CD4-positive, alpha-beta T cell treated with Interleukin-10 for 1 hour (primary cell): Measurements from ENCODE around the gene OR5V1.
"Not testable (repeated sequence)": the region's sequence is repeated elsewhere in the genome, so short reads cannot be mapped to it uniquely, and the experiment has no call there.

Experiments
- DNase-seq: peaks from one replicate; pipeline ENCODE4 v3.0.0-alpha.2; 2020

OR5V1 gene

DNA sequence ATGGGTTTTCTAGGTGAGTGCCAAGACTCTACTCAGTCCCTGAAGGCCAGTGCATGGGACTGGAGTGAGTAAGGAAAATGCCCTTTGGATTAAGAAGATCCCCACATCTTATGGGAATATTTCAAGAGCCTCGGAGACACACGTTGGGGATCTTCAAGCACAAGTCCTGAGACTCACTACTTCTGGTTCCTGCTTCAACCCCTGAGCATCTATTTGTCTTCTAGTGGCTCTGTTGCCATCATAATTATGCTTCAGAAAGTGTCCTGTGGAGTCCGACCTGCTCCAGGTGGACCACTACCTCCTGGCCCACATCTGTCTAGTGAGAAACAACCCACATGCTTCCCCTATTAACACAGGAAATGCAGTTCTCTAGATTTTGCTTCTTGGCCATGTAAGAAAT, at the start of gene OR5V1:
Gene OR5V1 (minus strand): TSS at position 101 of the 400 bp plus-strand sequence. CDS start 12,670 bp downstream, outside the sequence.
- no peak for DNase-seq

DNA sequence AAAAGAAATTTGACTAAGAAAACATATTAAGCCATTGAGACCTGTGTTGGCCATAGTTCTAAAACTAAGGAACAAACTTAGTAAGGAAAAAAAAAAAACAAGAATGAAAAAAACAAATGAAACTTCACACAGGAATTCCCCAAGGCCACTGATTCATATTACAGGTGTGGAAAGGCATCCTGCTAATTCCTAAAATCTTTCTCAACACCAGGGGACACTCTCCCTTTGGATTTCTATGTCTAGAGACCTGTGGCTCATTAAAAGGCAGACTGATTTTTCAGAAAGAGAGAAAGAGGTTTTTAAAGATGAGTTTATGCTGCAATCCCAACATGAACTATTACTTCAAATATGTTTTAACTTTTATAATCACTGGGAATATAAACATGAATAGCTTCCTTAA, 45.9 kb upstream of the OR5V1 start, which contains the start of gene OR12D1:
Gene OR12D1 (plus strand): TSS at position 341 of the 400 bp plus-strand sequence.
- DNase-seq, result no peak

DNA sequence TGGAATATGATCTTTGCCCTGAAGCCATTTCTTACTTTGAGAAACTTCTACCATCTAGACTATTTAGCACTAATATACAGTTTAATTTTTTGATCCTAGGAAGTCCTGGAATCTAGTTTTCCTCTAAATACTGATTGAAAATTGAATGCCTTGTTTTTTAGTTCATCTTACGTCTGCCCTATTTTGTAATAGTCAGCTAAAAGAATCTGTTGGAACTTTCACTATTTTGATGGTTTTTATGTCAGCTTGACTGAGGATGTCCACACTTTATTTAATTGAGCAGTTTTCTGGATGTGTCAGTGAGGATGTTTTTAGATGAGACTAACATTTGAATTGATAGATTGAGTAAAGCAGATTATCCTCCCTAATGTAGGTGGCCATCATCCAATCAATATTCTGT, 35.1 kb upstream of the OR5V1 start:
- DNase-seq, result no peak

DNA sequence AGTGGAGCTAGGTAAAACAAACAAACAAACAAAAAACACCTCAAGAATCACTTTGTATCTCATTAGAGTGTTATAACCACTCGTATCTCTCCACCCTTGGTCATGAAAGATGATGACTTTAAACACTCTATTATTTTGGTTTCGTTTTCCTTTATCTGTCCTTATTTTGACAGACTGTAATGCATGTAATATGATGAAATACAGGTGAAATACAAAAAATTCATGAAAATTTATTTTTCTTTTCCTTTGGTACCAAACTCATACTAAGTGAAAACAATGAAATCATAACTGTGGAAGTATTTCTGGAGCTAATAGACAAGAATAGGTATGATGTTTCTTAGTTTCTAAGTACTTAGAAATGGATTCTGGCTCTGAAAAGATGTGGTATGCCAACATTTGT, 30.9 kb upstream of the OR5V1 start:
- no peak for DNase-seq

DNA sequence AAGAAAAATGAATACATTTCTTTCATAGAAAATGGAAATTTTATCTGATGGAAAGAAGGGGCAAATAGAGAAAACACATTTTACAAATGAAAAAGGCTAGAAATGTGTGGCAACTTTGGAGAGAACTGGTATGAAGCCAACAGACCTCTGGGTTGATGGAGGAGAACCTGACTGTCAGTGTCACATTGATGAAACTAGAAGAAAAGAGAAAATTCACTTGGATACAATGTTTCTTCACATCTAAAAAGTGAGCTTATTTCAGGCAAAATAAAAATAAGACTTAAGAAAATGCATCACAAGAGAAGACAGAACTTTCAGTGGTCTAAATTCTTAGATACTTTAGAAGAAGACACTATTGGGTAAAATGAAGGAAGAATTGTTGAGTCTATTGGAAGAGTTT, 26.7 kb upstream of the OR5V1 start, which contains the start of gene OR12D2:
Gene OR12D2 (plus strand): TSS at position 301 of the 400 bp plus-strand sequence. CDS start 1,069 bp downstream, outside the sequence.
- no peak for DNase-seq

DNA sequence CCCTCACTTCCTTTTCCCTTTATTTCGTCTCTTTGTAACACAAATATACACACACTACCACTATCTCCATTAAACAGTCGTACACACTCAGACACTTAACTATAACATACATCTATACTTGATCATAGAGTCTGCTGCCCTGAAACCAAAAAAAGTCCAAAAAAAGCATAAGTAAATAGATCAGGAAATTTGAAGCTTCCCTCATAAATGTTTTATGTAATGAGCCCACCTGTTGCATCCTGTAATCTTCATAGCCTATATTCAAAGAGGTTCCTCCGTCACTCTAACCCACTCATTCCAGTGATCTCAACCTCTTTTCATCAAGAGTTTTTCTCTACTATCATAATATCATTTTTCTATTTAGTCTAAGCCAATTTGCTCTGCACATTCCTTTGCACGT, 19.9 kb upstream of the OR5V1 start:
- DNase-seq, result no peak

DNA sequence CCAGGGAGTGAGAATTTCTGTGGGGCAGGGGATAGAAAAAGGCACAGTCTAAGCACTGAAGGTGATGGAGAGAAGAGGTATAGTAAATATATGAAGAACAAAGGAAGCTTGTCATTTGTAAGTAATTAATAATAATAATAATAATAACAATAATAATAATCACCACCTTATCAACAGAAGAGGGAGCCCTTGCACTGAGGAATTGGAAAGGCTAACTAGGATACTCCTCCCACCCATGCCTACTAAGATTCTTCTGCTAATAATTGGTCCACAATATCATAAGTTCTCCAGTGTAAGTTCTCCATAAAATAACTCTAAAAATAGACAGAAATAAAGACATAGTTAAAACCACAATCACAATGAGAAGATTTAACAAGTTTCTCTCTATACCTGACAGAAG, 7.3 kb upstream of the OR5V1 start:
- no peak for DNase-seq

DNA sequence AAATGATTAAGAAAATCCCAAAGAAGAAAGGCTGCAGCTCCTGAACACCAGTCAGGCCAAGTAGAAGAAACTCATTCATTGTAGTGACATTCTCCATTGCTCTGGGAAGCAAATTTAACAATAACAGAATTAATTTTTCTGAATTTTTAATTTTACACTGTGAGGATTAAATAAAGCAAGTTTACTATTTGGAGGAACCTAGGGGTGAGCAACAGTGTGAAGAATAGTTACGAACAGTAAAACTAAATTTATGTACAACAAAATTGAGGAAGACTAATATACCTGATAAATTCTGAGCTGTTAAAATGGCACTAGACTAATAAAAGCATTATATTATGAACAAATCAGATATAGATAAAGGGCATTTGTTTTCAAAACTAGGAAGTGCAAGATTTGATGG, 6.5 kb upstream of the OR5V1 start, which contains the start of gene OR12D3:
Gene OR12D3 (minus strand): TSS at position 101 of the 400 bp plus-strand sequence. CDS start 4 bp downstream, at position 97.
- no peak for DNase-seq

DNA sequence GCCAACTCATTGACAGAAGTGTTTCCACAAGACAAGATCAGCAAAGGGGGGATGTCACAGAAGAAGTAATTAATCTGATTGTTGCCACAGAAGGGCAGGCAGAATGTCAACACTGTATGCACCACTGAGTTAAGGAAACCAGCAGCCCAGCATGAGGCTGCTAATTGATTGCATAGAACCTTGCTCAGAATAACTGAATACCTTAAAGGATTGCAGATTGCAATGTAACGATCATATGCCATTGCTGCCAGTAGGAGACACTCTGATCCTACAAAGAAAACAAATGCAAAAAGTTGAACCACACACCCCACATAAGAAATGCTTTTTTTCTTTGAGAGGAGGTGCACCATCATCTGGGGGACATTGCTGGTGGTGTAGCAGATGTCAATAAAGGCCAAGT, 13.1 kb downstream of the OR5V1 start:
- no peak for DNase-seq

DNA sequence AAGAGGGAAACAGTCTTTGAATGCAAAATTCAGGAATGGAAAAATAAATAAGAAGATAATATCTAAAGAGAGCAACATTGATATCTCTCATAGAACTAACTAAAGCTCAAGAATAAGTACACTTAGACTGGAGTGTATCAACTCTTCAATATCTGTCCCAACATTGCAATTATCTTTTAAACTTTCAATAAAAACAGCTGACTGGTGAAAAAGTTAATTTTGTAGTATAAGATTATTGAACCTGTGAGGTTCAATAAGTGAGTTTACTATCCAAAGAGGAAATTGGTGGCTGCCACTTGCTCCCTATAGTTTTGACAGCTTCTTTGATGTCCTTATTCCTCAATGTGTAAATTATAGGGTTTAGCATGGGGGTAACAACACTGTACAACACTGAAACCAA, 13.7 kb downstream of the OR5V1 start:
- no peak for DNase-seq

DNA sequence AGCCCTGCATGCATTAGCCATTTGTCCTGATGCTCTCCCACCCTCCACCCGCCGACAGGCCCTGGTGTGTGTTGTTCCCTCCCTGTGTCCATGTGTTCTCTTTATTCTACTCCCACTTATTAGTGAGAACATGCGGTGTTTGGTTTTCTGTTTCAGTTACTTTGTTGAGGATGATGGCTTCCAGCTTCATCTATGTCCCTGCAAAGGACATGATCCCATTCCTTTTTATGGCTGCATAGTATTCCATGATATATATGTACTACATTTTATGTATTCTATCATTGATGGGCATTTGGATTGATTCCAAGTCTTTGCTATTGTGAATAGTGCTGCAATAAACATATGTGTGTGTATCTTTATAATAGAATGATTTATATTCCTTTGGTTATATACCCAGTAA, 19.3 kb downstream of the OR5V1 start:
- not testable (repeated sequence) for DNase-seq

DNA sequence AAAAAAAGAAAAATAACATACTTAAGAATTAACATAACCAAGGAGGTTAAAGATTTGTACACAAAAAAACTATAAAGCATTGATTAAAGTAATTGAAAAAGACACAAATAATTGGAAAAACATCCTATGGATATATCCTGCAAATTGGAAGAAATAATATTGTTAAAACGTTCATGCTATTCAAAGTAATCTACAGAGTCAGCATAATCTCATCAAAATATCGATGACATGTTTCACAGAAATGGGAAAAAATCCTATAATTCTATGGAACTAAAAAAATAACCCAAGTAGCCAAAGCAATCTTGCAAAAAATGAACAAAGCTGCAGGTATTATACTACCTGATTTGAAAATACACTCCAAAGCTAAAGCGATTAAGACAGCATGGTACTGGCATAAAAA, 23.3 kb downstream of the OR5V1 start:
- no peak for DNase-seq

DNA sequence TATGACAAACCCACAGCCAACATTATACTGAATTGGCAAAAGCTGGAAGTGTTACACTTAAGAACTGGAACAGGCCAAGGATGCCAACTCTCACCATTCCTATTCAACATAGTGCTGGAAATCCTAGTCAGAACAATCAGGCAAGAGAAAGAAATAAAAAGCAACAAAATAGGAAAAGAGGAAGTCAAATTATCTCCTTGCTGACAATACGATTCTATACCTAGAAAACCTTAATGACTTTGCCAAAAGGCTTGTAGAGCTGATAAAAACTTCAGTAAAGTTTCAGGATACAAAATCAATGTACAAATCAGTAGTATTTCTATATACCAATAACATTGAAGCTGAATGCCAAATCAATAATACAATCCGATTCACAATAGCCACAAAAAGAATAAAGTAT, 32.4 kb downstream of the OR5V1 start:
- no peak for DNase-seq

DNA sequence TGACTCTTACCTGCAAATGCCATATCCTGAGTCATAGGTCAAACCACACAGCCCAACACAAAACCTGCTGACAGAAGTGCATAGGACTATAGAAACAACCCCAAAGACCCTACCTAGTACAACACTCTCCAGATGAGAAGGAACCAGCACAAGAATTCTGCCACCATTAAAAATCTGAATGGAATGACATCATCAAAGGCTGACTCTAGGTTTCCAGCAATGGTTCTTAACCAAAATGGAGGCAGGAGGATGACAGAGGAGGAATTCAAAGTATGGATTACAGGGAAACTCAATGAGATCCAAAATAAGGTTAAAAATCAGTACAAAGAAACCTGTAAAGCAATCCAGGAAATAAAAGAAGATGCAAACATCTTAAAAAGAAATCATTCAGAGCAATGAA, 36.0 kb downstream of the OR5V1 start:
- DNase-seq, result no peak

DNA sequence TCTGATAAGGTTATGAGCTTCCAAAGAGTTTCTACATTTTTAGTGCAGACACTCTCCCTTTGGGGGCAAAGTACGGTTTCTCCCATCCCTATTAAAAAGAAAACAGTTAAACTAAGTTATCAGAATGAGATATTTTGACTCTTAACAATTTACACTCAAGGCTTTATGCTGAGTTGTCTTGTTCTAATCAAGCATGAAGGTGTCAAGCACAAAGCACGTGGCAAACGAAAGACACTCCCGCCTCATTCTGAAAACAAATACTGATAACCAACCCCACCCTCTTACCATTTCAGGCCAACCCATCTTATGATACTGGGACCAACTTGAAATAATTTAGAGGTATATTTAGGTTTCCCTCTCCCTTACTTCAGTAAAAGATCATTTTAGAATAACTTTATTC, 42.9 kb downstream of the OR5V1 start:
- no peak for DNase-seq

DNA sequence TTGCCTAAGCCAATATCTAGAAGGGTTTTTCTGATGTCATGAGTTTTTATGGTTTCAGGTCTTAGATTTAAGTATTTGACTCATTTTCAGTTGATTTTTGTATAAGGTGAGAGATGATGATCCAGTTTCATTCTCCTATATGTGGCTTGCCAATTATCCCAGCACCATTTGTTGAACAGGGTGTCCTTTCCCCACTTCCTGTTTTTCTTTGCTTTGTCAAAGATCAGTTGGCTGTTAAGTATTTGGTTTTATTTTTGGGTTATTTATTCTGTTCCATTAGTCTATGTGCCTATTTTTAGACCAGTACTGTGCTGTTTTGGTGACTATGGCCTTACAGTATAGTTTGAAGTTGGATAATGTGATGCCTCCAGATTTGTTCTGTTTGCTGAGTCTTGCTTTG, 45.3 kb downstream of the OR5V1 start:
- not testable (repeated sequence) for DNase-seq

DNA sequence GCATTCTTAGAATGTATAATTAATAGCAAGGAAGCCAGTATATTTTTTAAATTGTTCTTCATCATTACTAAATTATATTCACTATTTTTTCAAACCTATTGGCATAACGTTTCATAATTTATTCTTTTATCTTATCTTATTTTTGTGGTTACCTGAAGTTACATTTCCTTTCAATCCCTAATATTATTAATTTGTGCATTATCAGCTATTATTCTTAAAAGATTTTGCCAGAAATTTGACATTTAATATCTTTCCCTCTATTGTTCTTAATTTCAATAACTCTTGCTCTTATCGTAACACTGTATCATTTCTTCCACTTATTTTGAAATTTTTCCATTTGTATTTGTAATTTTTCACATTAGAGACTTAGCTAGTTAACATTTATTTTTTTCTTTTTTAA, 48.7 kb downstream of the OR5V1 start:
- DNase-seq, result no peak
